HepG2 (cell line): ENCODE measurements around the gene STRN4. TPM values are rescaled to one million over a fixed set of nuclear protein-coding genes. Genes with fewer than 3 reads are reported as not detected.

Source experiments
- ADNP ChIP-seq: sonication (generic); formaldehyde crosslinking; IDR thresholded peaks from 2 replicates; pipeline ENCODE4 v1.4.0; 2020; ENCODE audit warnings: missing genetic modification reagents
- CHD4 ChIP-seq: fragments of 200-600 bp; sonication (generic); IDR thresholded peaks from 2 replicates; pipeline ENCODE4 v1.7.0; 2017; ENCODE audit warnings: mild to moderate bottlenecking, low read length, borderline replicate concordance
- HCFC1 ChIP-seq: fragments of 150-350 bp; IDR thresholded peaks from 2 replicates; pipeline ENCODE4 v1.6.1; 2014; ENCODE audit warnings: low read depth, low read length
- MXD4 ChIP-seq: IDR thresholded peaks from 2 replicates; pipeline ENCODE4 v1.6.1; 2016; ENCODE audit warnings: mild to moderate bottlenecking, missing biosample characterization, missing genetic modification reagents
- MZF1 ChIP-seq: sonication (generic); formaldehyde crosslinking; IDR thresholded peaks from 2 replicates; pipeline ENCODE4 v1.8.1; 2023; ENCODE audit warnings: mild to moderate bottlenecking, missing genetic modification reagents, borderline replicate concordance
- NKX3-1 ChIP-seq: sonication (generic); formaldehyde crosslinking; IDR thresholded peaks from 2 replicates; pipeline ENCODE4 v1.5.0; 2020; ENCODE audit warnings: missing genetic modification reagents
- NR2F1 ChIP-seq, 2 experiments: fragments of 450-650 bp in 1 of 2; formaldehyde crosslinking in 1 of 2; IDR thresholded peaks; 2 replicates each; pipeline versions ENCODE4 v1.5.0 to v1.6.1; 2016 to 2020; ENCODE audit warnings: mild to moderate bottlenecking in 1 of 2, missing compliant biosample characterization in 1 of 2, missing genetic modification reagents in 1 of 2, moderate library complexity in 1 of 2
- NRL ChIP-seq: sonication (generic); formaldehyde crosslinking; IDR thresholded peaks from 2 replicates; pipeline ENCODE4 v1.5.0; 2020; ENCODE audit warnings: missing genetic modification reagents, mild to moderate bottlenecking, moderate library complexity, borderline replicate concordance
- RXRA ChIP-seq: sonication (generic); formaldehyde crosslinking; IDR thresholded peaks from 2 replicates; pipeline ENCODE4 v1.5.1; 2020; ENCODE audit warnings: missing genetic modification reagents
- SOX6 ChIP-seq, 2 experiments: fragments of 450-650 bp in 1 of 2; sonication (generic) in 1 of 2; formaldehyde crosslinking in 1 of 2; IDR thresholded peaks; 2 replicates each; pipeline versions ENCODE4 v1.4.0 to v1.6.1; 2017 to 2020; ENCODE audit warnings: antibody characterized with exemption in 1 of 2, mild to moderate bottlenecking in 1 of 2, missing genetic modification reagents in 1 of 2
- SP1 ChIP-seq, 2 experiments: fragments of 450-650 bp in 1 of 2; sonication (generic) in 1 of 2; formaldehyde crosslinking in 1 of 2; IDR thresholded peaks; 2 replicates each; pipeline versions ENCODE4 v1.4.0 to v1.6.1; 2016 to 2020; ENCODE audit warnings: missing genetic modification reagents in 1 of 2
- TEAD3 ChIP-seq: optimal IDR thresholded peaks from 2 replicates; pipeline ENCODE3; 2016; ENCODE audit warnings: borderline replicate concordance
- ZFX ChIP-seq: sonication (generic); formaldehyde crosslinking; IDR thresholded peaks from 2 replicates; pipeline ENCODE4 v1.4.0; 2020; ENCODE audit warnings: mild to moderate bottlenecking, low read depth, missing genetic modification reagents, moderate library complexity
- ZMYM3 ChIP-seq: sonication (generic); formaldehyde crosslinking; IDR thresholded peaks from 2 replicates; pipeline ENCODE4 v1.5.1; 2020; ENCODE audit warnings: mild to moderate bottlenecking, missing genetic modification reagents
- ZMYM4 ChIP-seq: sonication (generic); formaldehyde crosslinking; IDR thresholded peaks from 2 replicates; pipeline ENCODE4 v1.8.1; 2023; ENCODE audit warnings: mild to moderate bottlenecking, missing genetic modification reagents
- ZNF343 ChIP-seq: sonication (generic); formaldehyde crosslinking; IDR thresholded peaks from 2 replicates; pipeline ENCODE4 v1.4.0; 2020; ENCODE audit warnings: mild to moderate bottlenecking, missing genetic modification reagents
- ZNF44 ChIP-seq: sonication (generic); formaldehyde crosslinking; IDR thresholded peaks from 2 replicates; pipeline ENCODE4 v1.5.1; 2020; ENCODE audit warnings: mild to moderate bottlenecking, missing genetic modification reagents
- polyA plus RNA-seq, 8 experiments: library from polyadenylated mRNA; depleted of rRNA in 3 of 8; stranded (reverse) in 7 of 8; unstranded in 1 of 8; fragments of >200 nt; fragmentation: Illumina TruSeq in 4 of 8; extraction: Trizol in 4 of 8; gene quantifications; 2 replicates each; pipeline versions ENCODE4 v1.2.1 to v1.2.3, GENCODE V29; 2011 to 2016; ENCODE audit warnings: low read depth in 4 of 8, missing spikeins in 1 of 8, mixed read lengths in 1 of 8; ENCODE audit not compliant: insufficient read depth in 1 of 8
- total RNA-seq, 5 experiments: library from RNA; depleted of rRNA; stranded (reverse); fragments of >200 nt; fragmentation: Illumina TruSeq; extraction: Trizol; gene quantifications; 2 replicates each; pipeline ENCODE4 v1.2.3, GENCODE V29; 2016; ENCODE audit warnings: low read depth in 1 of 5
- TF ChIP-seq, protein P1 (sequence below): sonication (generic); formaldehyde crosslinking; IDR thresholded peaks from 2 replicates; pipeline ENCODE4 v1.4.0; 2020; ENCODE audit warnings: mild to moderate bottlenecking, missing genetic modification reagents, borderline replicate concordance
- TF ChIP-seq, protein P2 (sequence below): sonication (generic); formaldehyde crosslinking; IDR thresholded peaks from 2 replicates; pipeline ENCODE4 v1.8.0; 2022; ENCODE audit warnings: mild to moderate bottlenecking, missing genetic modification reagents, borderline replicate concordance
- TF ChIP-seq, protein P3 (sequence below): sonication (generic); formaldehyde crosslinking; IDR thresholded peaks from 2 replicates; pipeline ENCODE4 v1.9.0; 2022; ENCODE audit warnings: missing genetic modification reagents, mild to moderate bottlenecking, borderline replicate concordance

Gene STRN4
- total and polyA plus RNA-seq, 2 of the 13 experiments (the other 11 are each of a cell fraction or from before 2014, with no cell fraction given) = 43.1 to 57.3 TPM

DNA sequence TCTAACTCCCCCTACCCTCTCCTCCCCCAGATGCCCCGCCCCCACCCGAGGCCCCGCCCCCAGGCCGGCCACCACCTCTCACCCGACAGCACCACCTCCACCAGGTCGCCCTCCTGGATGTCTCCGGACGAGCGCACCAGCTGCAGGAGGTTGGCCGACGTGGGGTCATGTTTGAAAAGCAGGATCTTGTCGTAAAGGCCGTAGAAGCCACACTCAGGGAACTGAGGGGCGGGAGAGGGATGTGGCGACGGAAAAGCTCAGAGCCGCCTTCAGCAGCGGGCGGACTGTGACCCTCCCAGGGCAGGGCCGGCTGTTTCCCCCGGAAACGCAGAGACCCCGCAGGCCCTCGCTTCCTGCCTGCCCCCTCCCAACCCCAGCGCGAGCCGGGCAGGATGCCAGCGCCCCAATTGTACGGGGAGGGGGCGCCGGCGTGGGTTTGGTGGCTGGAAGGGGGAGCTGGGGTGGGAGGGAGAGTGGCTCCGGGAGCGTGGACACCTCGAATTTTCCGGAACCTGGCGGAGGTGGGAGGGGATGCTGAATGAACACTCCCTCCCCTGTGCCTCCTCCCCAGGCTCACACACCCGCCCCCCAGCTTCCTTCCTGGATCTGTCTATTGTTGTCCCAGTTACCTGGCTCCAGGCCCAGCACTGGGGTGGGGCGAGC, 32.3 kb downstream of the STRN4 start (continued):
- TF ChIP-seq SP1 (IDR thresholded peaks at IDR 0.05) (no peak), SP1 (CRISPR knock-in tag; IDR thresholded peaks at IDR 0.05) (peak; percentile 45; the same call in 1 of the 2 replicates), ZMYM3 (CRISPR knock-in tag) (peak; percentile 98), SOX6 (IDR thresholded peaks at IDR 0.05) (no peak), SOX6 (CRISPR knock-in tag; IDR thresholded peaks at IDR 0.05) (0 out of 2 replicates have a peak, but pooled peaks have one; percentile 47), NRL (CRISPR knock-in tag) (0 out of 2 replicates have a peak, but pooled peaks have one; percentile 34), RXRA (peak; percentile 54; the same call in 1 of the 2 replicates), NKX3-1 (CRISPR knock-in tag) (no peak), ZNF343 (0 out of 2 replicates have a peak, but pooled peaks have one; percentile 29), ZFX (CRISPR knock-in tag) (peak; percentile 77), TEAD3 (CRISPR knock-in tag) (peak; percentile 18), MZF1 (no peak), MXD4 (CRISPR knock-in tag) (peak; percentile 13; the same call in 1 of the 2 replicates), ADNP (peak; percentile 70; the same call in 1 of the 2 replicates), HCFC1 (no peak), CHD4 (no peak), ZNF44 (CRISPR knock-in tag) (no peak), NR2F1 (CRISPR knock-in tag; IDR thresholded peaks at IDR 0.05) (no peak), ZMYM4 (CRISPR knock-in tag) (no peak; the same call in 1 of the 2 replicates)
- TF ChIP-seq, protein P1, sequence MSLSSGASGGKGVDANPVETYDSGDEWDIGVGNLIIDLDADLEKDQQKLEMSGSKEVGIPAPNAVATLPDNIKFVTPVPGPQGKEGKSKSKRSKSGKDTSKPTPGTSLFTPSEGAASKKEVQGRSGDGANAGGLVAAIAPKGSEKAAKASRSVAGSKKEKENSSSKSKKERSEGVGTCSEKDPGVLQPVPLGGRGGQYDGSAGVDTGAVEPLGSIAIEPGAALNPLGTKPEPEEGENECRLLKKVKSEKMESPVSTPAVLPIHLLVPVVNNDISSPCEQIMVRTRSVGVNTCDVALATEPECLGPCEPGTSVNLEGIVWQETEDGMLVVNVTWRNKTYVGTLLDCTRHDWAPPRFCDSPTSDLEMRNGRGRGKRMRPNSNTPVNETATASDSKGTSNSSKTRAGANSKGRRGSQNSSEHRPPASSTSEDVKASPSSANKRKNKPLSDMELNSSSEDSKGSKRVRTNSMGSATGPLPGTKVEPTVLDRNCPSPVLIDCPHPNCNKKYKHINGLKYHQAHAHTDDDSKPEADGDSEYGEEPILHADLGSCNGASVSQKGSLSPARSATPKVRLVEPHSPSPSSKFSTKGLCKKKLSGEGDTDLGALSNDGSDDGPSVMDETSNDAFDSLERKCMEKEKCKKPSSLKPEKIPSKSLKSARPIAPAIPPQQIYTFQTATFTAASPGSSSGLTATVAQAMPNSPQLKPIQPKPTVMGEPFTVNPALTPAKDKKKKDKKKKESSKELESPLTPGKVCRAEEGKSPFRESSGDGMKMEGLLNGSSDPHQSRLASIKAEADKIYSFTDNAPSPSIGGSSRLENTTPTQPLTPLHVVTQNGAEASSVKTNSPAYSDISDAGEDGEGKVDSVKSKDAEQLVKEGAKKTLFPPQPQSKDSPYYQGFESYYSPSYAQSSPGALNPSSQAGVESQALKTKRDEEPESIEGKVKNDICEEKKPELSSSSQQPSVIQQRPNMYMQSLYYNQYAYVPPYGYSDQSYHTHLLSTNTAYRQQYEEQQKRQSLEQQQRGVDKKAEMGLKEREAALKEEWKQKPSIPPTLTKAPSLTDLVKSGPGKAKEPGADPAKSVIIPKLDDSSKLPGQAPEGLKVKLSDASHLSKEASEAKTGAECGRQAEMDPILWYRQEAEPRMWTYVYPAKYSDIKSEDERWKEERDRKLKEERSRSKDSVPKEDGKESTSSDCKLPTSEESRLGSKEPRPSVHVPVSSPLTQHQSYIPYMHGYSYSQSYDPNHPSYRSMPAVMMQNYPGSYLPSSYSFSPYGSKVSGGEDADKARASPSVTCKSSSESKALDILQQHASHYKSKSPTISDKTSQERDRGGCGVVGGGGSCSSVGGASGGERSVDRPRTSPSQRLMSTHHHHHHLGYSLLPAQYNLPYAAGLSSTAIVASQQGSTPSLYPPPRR (CRISPR knock-in tag) = peak; percentile 54; the same call in 1 of the 2 replicates
- TF ChIP-seq, protein P2, sequence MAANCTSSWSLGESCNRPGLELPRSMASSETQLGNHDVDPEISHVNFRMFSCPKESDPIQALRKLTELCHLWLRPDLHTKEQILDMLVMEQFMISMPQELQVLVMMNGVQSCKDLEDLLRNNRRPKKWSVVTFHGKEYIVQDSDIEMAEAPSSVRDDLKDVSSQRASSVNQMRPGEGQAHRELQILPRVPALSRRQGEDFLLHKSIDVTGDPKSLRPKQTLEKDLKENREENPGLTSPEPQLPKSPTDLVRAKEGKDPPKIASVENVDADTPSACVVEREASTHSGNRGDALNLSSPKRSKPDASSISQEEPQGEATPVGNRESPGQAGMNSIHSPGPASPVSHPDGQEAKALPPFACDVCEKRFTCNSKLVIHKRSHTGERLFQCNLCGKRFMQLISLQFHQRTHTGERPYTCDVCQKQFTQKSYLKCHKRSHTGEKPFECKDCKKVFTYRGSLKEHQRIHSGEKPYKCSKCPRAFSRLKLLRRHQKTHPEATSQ (CRISPR knock-in tag) = 0 out of 2 replicates have a peak, but pooled peaks have one; percentile 32
- TF ChIP-seq, protein P3, sequence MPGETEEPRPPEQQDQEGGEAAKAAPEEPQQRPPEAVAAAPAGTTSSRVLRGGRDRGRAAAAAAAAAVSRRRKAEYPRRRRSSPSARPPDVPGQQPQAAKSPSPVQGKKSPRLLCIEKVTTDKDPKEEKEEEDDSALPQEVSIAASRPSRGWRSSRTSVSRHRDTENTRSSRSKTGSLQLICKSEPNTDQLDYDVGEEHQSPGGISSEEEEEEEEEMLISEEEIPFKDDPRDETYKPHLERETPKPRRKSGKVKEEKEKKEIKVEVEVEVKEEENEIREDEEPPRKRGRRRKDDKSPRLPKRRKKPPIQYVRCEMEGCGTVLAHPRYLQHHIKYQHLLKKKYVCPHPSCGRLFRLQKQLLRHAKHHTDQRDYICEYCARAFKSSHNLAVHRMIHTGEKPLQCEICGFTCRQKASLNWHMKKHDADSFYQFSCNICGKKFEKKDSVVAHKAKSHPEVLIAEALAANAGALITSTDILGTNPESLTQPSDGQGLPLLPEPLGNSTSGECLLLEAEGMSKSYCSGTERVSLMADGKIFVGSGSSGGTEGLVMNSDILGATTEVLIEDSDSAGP = peak; percentile 54
